K562 (cell line): Measurements from ENCODE around the gene LTBR. TPM values are rescaled to one million over a fixed set of nuclear protein-coding genes. Genes with fewer than 3 reads are reported as not detected.

Source experiments
- FOXM1 ChIP-seq, 2 experiments: fragments of 450-650 bp in 1 of 2; sonication (generic) in 1 of 2; formaldehyde crosslinking in 1 of 2; IDR thresholded peaks; 2 replicates each; pipeline versions ENCODE4 v1.6.1 to v1.9.0; 2017 to 2022; ENCODE audit warnings: low read depth in 2 of 2, mild to moderate bottlenecking in 2 of 2, missing genetic modification reagents in 1 of 2, moderate library complexity in 1 of 2
- SIN3A ChIP-seq, 2 experiments: fragments of 150-350 bp in 1 of 2; IDR thresholded peaks; 2 replicates each; pipeline ENCODE4 v1.6.1; 2011 to 2016; ENCODE audit warnings: borderline replicate concordance in 2 of 2, low read depth in 2 of 2, low read length in 2 of 2, mild to moderate bottlenecking in 2 of 2, moderate library complexity in 2 of 2; ENCODE audit not compliant: control insufficient read depth in 1 of 2
- ZNF586 ChIP-seq: fragments of 450-650 bp; formaldehyde crosslinking; conservative IDR thresholded peaks from 2 replicates; pipeline ENCODE4 v1.4.0; 2020; ENCODE audit warnings: mild to moderate bottlenecking, moderate library complexity
- polyA plus RNA-seq, 8 experiments: library from polyadenylated mRNA; depleted of rRNA in 4 of 8; stranded (reverse) in 5 of 8; unstranded in 3 of 8; fragments of >200 nt; fragmentation: Nextera tagmentation in 2 of 8; fragmentation: Illumina TruSeq in 1 of 8; extraction: Ambion mirVana in 2 of 8; extraction: Trizol in 1 of 8; gene quantifications; 2 replicates each; pipeline versions ENCODE4 v1.2.1 to v1.2.3, GENCODE V29; 2011 to 2014; ENCODE audit warnings: inconsistent platforms in 1 of 8, missing spikeins in 1 of 8
- total RNA-seq, 7 experiments: library from RNA; depleted of rRNA in 6 of 7; stranded (reverse); fragments of >200 nt in 6 of 7; fragmentation: Illumina TruSeq in 2 of 7; extraction: Trizol in 2 of 7; gene quantifications; 2 replicates each; pipeline versions ENCODE4 v1.2.1 to v1.2.3, GENCODE V29; 2011 to 2021; ENCODE audit warnings: low replicate concordance in 1 of 7
- TF ChIP-seq, protein P1 (sequence below): sonication (generic); formaldehyde crosslinking; IDR thresholded peaks from 2 replicates; pipeline ENCODE4 v1.8.1; 2023; ENCODE audit warnings: missing genetic modification reagents, mild to moderate bottlenecking, borderline replicate concordance
- TF ChIP-seq, protein P2 (sequence below): fragments of 450-650 bp; IDR thresholded peaks from 2 replicates; pipeline ENCODE4 v1.6.1; 2016

Gene LTBR
- total and polyA plus RNA-seq, 9 of the 15 experiments (the other 6 are each of a cell fraction or from before 2014, with no cell fraction given) = 0.96 to 69.0 (median 35.3) TPM

DNA sequence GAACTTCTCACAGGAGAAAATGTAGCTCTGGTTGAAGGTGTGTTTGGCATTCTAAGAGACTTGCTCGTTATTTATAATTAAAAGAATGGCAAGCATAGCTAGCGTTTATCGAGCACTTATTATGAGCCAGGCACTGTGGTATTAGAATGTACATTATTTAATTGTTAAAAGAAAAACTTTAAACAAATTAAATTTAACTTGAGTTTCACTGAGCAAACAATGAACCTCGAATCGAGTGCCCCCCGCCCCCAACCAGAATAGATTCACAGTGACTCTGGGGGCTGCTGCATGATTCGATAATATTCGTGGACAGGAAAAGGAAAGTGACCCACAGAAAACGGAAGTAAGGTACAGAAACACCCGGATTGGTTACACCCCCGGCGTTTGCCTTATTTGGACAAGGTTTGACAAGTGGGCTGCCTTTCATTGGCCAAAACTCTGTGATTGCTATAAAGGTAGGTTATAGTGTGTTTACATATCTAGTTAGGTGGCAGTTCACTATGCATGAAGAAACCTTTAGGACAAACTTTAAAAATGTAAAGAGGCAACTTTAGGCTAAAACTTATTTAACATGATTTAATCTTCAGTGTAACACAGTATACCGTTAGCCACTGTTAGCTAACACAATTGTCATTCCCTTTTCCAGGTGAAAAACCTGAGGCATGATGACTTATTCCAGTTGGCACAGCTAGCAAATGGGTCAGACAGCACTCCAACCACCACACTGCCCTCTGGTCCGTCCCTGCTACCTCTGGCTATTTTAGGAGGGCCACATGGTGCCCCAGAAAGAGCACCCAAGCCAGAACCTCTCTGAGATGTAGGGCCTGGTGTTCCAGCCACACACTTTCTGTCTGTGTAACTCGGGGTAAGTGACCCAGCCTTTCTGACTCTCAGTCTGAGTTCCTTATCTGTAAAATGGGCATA lies 15.7 kb upstream of the LTBR start (continued):
- TF ChIP-seq, protein P1, sequence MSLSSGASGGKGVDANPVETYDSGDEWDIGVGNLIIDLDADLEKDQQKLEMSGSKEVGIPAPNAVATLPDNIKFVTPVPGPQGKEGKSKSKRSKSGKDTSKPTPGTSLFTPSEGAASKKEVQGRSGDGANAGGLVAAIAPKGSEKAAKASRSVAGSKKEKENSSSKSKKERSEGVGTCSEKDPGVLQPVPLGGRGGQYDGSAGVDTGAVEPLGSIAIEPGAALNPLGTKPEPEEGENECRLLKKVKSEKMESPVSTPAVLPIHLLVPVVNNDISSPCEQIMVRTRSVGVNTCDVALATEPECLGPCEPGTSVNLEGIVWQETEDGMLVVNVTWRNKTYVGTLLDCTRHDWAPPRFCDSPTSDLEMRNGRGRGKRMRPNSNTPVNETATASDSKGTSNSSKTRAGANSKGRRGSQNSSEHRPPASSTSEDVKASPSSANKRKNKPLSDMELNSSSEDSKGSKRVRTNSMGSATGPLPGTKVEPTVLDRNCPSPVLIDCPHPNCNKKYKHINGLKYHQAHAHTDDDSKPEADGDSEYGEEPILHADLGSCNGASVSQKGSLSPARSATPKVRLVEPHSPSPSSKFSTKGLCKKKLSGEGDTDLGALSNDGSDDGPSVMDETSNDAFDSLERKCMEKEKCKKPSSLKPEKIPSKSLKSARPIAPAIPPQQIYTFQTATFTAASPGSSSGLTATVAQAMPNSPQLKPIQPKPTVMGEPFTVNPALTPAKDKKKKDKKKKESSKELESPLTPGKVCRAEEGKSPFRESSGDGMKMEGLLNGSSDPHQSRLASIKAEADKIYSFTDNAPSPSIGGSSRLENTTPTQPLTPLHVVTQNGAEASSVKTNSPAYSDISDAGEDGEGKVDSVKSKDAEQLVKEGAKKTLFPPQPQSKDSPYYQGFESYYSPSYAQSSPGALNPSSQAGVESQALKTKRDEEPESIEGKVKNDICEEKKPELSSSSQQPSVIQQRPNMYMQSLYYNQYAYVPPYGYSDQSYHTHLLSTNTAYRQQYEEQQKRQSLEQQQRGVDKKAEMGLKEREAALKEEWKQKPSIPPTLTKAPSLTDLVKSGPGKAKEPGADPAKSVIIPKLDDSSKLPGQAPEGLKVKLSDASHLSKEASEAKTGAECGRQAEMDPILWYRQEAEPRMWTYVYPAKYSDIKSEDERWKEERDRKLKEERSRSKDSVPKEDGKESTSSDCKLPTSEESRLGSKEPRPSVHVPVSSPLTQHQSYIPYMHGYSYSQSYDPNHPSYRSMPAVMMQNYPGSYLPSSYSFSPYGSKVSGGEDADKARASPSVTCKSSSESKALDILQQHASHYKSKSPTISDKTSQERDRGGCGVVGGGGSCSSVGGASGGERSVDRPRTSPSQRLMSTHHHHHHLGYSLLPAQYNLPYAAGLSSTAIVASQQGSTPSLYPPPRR (CRISPR knock-in tag) = no peak
- TF ChIP-seq ZNF586 (CRISPR knock-in tag) (no peak), FOXM1 (IDR thresholded peaks at IDR 0.05; ENCODE audit: low read depth) (peak; percentile 75), FOXM1 (CRISPR knock-in tag; IDR thresholded peaks at IDR 0.05; ENCODE audit: low read depth) (no peak), SIN3A (IDR thresholded peaks at IDR 0.05; ENCODE audit: borderline replicate concordance in 2 of 2, control insufficient read depth in 1 of 2, low read depth in 2 of 2, low read length in 2 of 2) (no peak)
- TF ChIP-seq, protein P2, sequence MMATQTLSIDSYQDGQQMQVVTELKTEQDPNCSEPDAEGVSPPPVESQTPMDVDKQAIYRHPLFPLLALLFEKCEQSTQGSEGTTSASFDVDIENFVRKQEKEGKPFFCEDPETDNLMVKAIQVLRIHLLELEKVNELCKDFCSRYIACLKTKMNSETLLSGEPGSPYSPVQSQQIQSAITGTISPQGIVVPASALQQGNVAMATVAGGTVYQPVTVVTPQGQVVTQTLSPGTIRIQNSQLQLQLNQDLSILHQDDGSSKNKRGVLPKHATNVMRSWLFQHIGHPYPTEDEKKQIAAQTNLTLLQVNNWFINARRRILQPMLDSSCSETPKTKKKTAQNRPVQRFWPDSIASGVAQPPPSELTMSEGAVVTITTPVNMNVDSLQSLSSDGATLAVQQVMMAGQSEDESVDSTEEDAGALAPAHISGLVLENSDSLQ = peak; percentile 32; the same call in 1 of the 2 replicates
